Neural progenitor cell (in vitro differentiated cells): ENCODE results near the gene FAM131B. TPM values are rescaled to one million over a fixed set of nuclear protein-coding genes. Genes with fewer than 3 reads are reported as not detected.

Experiments
- DNase-seq: peaks from one replicate; pipeline ENCODE4 v3.0.0-alpha.2; 2016; ENCODE audit warnings: low spot score
- H2AFZ ChIP-seq: fragments of 200-600 bp; sonication (generic); replicated peaks from 2 replicates; pipeline ENCODE4 v1.6.1; 2016; ENCODE audit warnings: antibody characterized with exemption
- H3F3A ChIP-seq: fragments of 200-600 bp; sonication (generic); 2 replicates; pipeline ENCODE4 v1.6.1; 2016; ENCODE audit warnings: antibody characterized with exemption, low read depth
- H3K27ac ChIP-seq: fragments of 200-600 bp; sonication (generic); 2 replicates; pipeline ENCODE4 v1.5.1; 2016; ENCODE audit warnings: mild to moderate bottlenecking
- H3K27me3 ChIP-seq: fragments of 200-600 bp; sonication (generic); 2 replicates; pipeline ENCODE4 v1.6.1; 2016; ENCODE audit warnings: mild to moderate bottlenecking, moderate library complexity
- H3K36me3 ChIP-seq: fragments of 200-600 bp; sonication (generic); 2 replicates; pipeline ENCODE4 v1.5.1; 2016
- H3K4me1 ChIP-seq: fragments of 200-600 bp; sonication (generic); 2 replicates; pipeline ENCODE4 v1.6.1; 2016; ENCODE audit warnings: mixed run types
- H3K4me2 ChIP-seq: fragments of 200-600 bp; sonication (generic); 2 replicates; pipeline ENCODE4 v1.6.1; 2016
- H3K4me3 ChIP-seq: fragments of 200-600 bp; sonication (generic); 2 replicates; pipeline ENCODE4 v1.5.1; 2016
- H3K79me2 ChIP-seq: fragments of 200-600 bp; sonication (generic); 2 replicates; pipeline ENCODE4 v1.6.1; 2016; ENCODE audit warnings: low read depth
- H3K9ac ChIP-seq: fragments of 200-600 bp; sonication (generic); 2 replicates; pipeline ENCODE4 v1.6.1; 2016
- H3K9me3 ChIP-seq: fragments of 200-600 bp; sonication (generic); 2 replicates; pipeline ENCODE4 v1.5.1; 2016; ENCODE audit warnings: low read depth
- H4K20me1 ChIP-seq: fragments of 200-600 bp; sonication (generic); 2 replicates; pipeline ENCODE4 v1.6.1; 2016; ENCODE audit warnings: low read depth
- H3K27ac Mint-ChIP-seq: 3 replicates; pipeline ENCODE4 v1.8.0; 2021; ENCODE audit warnings: mixed read lengths
- H3K27me3 Mint-ChIP-seq: 2 replicates; pipeline ENCODE4 v1.8.0; 2022; ENCODE audit warnings: low read depth, mild to moderate bottlenecking, inconsistent platforms, moderate library complexity, mixed read lengths; ENCODE audit not compliant: insufficient read depth
- H3K36me3 Mint-ChIP-seq: 3 replicates; pipeline ENCODE4 v1.8.0; 2021; ENCODE audit warnings: mixed read lengths
- H3K4me1 Mint-ChIP-seq: 3 replicates; pipeline ENCODE4 v1.8.0; 2021; ENCODE audit warnings: mixed read lengths
- H3K4me3 Mint-ChIP-seq: 3 replicates; pipeline ENCODE4 v1.8.0; 2021; ENCODE audit warnings: mild to moderate bottlenecking, moderate library complexity, mixed read lengths
- H3K9me3 Mint-ChIP-seq: 3 replicates; pipeline ENCODE4 v1.8.0; 2020; ENCODE audit warnings: mixed read lengths
- CTCF ChIP-seq: fragments of 200-600 bp; sonication (generic); IDR thresholded peaks from 2 replicates; pipeline ENCODE4 v1.5.1; 2017; ENCODE audit warnings: antibody characterized with exemption, mild to moderate bottlenecking
- EZH2 ChIP-seq: fragments of 200-600 bp; sonication (generic); IDR thresholded peaks from 2 replicates; pipeline ENCODE4 v1.6.1; 2017; ENCODE audit warnings: antibody characterized with exemption, mild to moderate bottlenecking, moderate library complexity
- EZH2phosphoT487 ChIP-seq: fragments of 200-600 bp; sonication (generic); IDR thresholded peaks from 2 replicates; pipeline ENCODE4 v1.6.1; 2017; ENCODE audit warnings: antibody characterized with exemption
- total RNA-seq: library from RNA; depleted of rRNA; stranded (reverse); fragments of >200 nt; gene quantifications from 2 replicates; pipeline ENCODE4 v1.2.3, GENCODE V29; 2015; ENCODE audit warnings: low replicate concordance

FAM131B gene
- total RNA-seq, 1 donor from 2014 or later, result 20.1 TPM

- H2AFZ ChIP-seq, result no peak overlapping the region
- no peaks in the 10 kb centered on the region for H3K36me3 ChIP-seq
- no peak overlapping the region for H3K27ac Mint-ChIP-seq
- no peaks in the 10 kb centered on the region for H3K79me2 ChIP-seq
- H3K27me3 ChIP-seq, result no peaks in the 10 kb centered on the region
- no peaks in the 10 kb centered on the region for H3F3A ChIP-seq
- peaks cover 5% of the 10 kb centered on the region for H3K4me1 Mint-ChIP-seq
- no peaks in the 10 kb centered on the region for H3K4me1 ChIP-seq
- H4K20me1 ChIP-seq, result no peaks in the 10 kb centered on the region
- H3K27ac ChIP-seq, result no peak overlapping the region
- H3K4me3 ChIP-seq, result no peak overlapping the region
- no peak overlapping the region for H3K9ac ChIP-seq
- no peak for TF ChIP-seq CTCF
- no peak overlapping the region for H3K4me3 Mint-ChIP-seq
- peaks cover 4% of the 10 kb centered on the region for H3K27me3 Mint-ChIP-seq
- no peak overlapping the region for H3K4me2 ChIP-seq
- peaks cover 4% of the 10 kb centered on the region for H3K9me3 Mint-ChIP-seq
- no peak for DNase-seq
- H3K9me3 ChIP-seq, result no peaks in the 10 kb centered on the region
- H3K36me3 Mint-ChIP-seq, result peaks cover 1% of the 10 kb centered on the region
Observed at GRCh38 chr7:143399642-143400041, 37.1 kb upstream of the FAM131B start.

GRCh38 chr7:143399151-143399550, 36.6 kb upstream of the FAM131B start:
- Histone ChIP-seq H3K4me2 (no peak overlapping the region), H3K4me3 (no peak overlapping the region), H3K9me3 (no peaks in the 10 kb centered on the region), H3K27me3 (no peaks in the 10 kb centered on the region), H2AFZ (no peak overlapping the region), H3K4me1 (no peaks in the 10 kb centered on the region), H3K27ac (no peak overlapping the region), H3K36me3 (no peaks in the 10 kb centered on the region), H3K9ac (no peak overlapping the region), H4K20me1 (no peaks in the 10 kb centered on the region), H3F3A (no peaks in the 10 kb centered on the region), H3K79me2 (no peaks in the 10 kb centered on the region)
- no peak overlapping the region for H3K4me3 Mint-ChIP-seq
- no peak for DNase-seq
- peaks cover 1% of the 10 kb centered on the region for H3K36me3 Mint-ChIP-seq
- H3K9me3 Mint-ChIP-seq, result peaks cover 4% of the 10 kb centered on the region
- peaks cover 5% of the 10 kb centered on the region for H3K4me1 Mint-ChIP-seq
- H3K27me3 Mint-ChIP-seq, result peaks cover 4% of the 10 kb centered on the region
- TF ChIP-seq EZH2, result no peak
- no peak for TF ChIP-seq EZH2phosphoT487
- no peak for TF ChIP-seq CTCF
- no peak overlapping the region for H3K27ac Mint-ChIP-seq

- DNase-seq, result no peak
- Histone ChIP-seq H3F3A (no peaks in the 10 kb centered on the region), H3K36me3 (no peaks in the 10 kb centered on the region), H3K27ac (no peak overlapping the region), H4K20me1 (no peaks in the 10 kb centered on the region), H3K9me3 (no peaks in the 10 kb centered on the region), H3K27me3 (no peaks in the 10 kb centered on the region), H3K4me1 (no peaks in the 10 kb centered on the region), H3K4me3 (no peak overlapping the region), H3K9ac (no peak overlapping the region), H2AFZ (no peak overlapping the region), H3K4me2 (no peak overlapping the region), H3K79me2 (no peaks in the 10 kb centered on the region)
- Mint-ChIP-seq H3K27ac (no peak overlapping the region), H3K4me1 (peaks cover 5% of the 10 kb centered on the region), H3K27me3 (peaks cover 6% of the 10 kb centered on the region), H3K36me3 (peaks cover 4% of the 10 kb centered on the region), H3K4me3 (no peak overlapping the region), H3K9me3 (peaks cover 4% of the 10 kb centered on the region)
- TF ChIP-seq EZH2phosphoT487, result no peak
- no peak for TF ChIP-seq CTCF
- no peak for TF ChIP-seq EZH2
Observed at GRCh38 chr7:143398616-143399015, 36.1 kb upstream of the FAM131B start.
